Retinal pigment epithelial cell (primary cell): Measurements from ENCODE around the gene CFDP1.
A peak's percentile ranks its signal among the peaks of the same experiment; 100 is the strongest.

Source experiments
- DNase-seq: peaks from one replicate; pipeline ENCODE4 v3.0.0-alpha.2; 2010; ENCODE audit warnings: low read depth
- H3K4me3 ChIP-seq: 2 replicates; pipeline ENCODE4 v1.5.1; 2011; ENCODE audit warnings: mild to moderate bottlenecking, low read length, control low read depth, moderate library complexity
- TF ChIP-seq, protein P1 (sequence below): conservative IDR thresholded peaks from 2 replicates; pipeline ENCODE4 v1.5.1; 2011; ENCODE audit warnings: low read depth, low read length, control low read depth, inconsistent platforms

Gene CFDP1

DNA sequence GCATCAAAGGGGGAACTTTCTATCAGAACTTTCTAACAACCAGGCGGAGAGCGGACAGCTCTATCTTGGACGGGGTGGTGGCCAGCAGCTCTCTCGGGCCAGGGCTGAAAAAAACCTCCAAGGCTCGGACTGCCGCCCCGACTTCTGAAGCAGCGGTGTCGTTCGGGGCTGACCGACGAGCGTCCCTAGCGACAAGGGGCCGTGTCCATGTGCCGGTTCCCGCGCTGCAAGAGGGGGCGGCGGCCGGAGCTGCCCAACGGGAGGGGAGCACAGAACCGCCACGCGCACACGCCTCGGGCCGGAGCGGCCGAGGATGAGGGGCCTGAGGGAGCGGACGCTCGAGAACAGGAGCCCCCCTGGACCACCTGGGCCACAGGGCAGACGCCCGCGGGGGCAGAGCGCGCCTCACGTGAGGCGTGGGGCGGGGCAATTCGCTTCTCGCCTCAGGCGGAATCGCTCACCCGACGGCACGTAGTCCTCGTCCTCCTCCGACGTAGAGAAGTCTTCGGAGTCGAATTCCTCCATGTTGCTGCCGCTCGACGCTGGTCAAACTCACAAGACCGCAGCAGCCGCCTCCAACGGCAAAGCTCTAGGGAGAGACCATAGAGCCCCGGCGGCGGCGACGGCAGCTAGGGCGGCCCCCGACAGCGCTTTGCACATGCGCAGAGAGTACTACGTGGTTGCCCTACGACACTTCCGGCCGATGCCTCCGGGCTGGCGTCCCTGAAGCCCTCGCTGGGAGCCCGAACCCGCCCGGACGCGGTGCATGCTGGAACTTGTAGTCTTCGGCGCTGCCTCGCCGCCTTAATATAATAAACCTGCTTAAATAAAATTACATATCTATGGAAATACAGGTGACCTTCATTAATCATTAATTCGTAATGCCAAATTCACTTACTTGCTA, at the start of gene CFDP1:
TSS of gene CFDP1 (minus strand) at position 676 of the 904 bp plus-strand sequence. CDS start at position 525, 151 bp downstream.
- no peak for DNase-seq
- TF ChIP-seq, protein P1, sequence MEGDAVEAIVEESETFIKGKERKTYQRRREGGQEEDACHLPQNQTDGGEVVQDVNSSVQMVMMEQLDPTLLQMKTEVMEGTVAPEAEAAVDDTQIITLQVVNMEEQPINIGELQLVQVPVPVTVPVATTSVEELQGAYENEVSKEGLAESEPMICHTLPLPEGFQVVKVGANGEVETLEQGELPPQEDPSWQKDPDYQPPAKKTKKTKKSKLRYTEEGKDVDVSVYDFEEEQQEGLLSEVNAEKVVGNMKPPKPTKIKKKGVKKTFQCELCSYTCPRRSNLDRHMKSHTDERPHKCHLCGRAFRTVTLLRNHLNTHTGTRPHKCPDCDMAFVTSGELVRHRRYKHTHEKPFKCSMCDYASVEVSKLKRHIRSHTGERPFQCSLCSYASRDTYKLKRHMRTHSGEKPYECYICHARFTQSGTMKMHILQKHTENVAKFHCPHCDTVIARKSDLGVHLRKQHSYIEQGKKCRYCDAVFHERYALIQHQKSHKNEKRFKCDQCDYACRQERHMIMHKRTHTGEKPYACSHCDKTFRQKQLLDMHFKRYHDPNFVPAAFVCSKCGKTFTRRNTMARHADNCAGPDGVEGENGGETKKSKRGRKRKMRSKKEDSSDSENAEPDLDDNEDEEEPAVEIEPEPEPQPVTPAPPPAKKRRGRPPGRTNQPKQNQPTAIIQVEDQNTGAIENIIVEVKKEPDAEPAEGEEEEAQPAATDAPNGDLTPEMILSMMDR, result no peak
- H3K4me3 ChIP-seq, result peak within 1 kb of the TSS; percentile 75

DNA sequence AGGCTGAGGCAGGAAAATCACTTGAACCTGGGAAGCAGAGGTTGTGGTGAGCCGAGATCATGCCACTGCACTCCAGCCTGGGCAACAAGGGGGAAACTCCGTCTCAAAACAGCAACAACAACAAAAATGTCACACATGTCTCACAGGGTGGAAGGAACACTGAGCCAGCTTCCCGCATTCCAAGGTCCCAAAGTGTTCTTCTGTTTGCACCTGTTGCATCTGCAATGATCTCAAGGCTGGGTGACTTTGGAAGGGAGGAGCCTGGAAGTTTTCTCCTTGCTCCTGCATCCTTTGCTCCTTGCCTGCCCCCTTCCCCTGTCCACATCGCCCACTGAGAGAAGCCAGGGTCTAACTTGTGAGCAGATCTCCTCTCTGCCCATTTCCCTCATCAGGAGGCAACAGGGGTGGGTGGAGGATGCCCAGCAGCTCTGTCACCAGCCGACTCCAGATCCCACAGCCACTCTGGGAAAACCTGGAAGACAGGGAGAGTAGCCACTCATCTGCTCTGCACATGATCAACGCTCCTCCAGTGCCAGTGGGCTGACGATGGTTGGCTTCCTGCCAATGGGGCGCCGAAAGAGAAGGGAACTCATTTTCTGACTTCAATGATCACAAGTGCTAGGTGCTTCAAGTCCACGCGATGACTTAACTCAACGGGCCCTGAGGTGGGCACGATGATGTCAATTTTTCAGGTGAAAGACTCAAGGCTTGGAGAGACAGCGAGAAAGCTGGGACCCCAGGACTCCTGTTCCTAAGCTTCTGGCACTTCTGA, 49.3 kb upstream of the CFDP1 start:
- H3K4me3 ChIP-seq, result no peak overlapping the region
- no peak for DNase-seq
- TF ChIP-seq, protein P1, result no peak

DNA sequence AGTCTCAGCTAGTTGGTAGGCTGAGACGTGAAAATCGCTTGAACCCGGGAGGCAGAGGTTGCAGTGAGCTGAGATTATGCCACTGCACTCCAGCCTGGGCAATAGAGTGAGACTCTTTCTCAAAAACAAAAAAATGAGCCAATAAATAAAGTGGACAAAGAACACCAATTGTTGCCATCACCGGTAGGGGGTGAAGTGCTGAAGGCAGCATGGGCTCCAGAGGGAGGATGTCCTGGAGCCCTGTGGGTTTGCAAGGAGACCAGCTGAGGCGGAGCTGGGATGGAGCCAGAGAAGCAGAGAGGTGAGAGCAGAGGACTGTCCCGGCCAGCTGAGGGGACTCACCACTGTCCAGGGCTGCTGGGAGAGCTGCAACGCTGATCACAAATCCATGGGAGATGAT, 48.2 kb upstream of the CFDP1 start:
- DNase-seq, result no peak
- H3K4me3 ChIP-seq, result no peak overlapping the region
- TF ChIP-seq, protein P1, result no peak

DNA sequence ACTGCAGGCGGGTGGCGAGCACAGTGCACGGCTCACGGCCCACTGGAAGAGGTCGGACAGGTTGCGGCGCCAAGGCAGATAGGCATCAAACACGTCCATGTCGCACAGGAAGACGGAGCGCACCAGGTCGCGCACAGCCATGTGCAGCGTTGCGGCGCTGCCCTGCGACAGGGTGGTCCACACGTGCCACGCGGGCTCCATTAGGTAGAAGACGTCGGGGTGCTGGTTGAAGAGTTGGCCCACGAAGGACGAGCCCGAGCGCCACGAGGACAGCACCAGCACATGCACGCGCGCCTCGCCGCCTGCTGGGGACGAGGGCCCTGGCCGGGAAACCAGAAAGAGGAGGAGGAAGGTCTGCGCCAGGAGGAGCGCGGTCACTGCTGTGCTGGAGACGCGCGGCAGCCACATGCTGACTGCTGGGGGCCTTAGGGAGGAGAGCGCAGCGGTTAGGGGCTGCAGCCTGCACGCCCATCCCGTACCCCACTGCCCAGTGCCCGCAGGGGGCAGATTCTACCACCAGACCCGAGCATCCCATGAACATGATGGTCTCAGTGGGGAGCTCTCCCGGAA, 46.2 kb upstream of the CFDP1 start:
- TF ChIP-seq, protein P1, result no peak
- DNase-seq, result no peak
- no peak overlapping the region for H3K4me3 ChIP-seq

DNA sequence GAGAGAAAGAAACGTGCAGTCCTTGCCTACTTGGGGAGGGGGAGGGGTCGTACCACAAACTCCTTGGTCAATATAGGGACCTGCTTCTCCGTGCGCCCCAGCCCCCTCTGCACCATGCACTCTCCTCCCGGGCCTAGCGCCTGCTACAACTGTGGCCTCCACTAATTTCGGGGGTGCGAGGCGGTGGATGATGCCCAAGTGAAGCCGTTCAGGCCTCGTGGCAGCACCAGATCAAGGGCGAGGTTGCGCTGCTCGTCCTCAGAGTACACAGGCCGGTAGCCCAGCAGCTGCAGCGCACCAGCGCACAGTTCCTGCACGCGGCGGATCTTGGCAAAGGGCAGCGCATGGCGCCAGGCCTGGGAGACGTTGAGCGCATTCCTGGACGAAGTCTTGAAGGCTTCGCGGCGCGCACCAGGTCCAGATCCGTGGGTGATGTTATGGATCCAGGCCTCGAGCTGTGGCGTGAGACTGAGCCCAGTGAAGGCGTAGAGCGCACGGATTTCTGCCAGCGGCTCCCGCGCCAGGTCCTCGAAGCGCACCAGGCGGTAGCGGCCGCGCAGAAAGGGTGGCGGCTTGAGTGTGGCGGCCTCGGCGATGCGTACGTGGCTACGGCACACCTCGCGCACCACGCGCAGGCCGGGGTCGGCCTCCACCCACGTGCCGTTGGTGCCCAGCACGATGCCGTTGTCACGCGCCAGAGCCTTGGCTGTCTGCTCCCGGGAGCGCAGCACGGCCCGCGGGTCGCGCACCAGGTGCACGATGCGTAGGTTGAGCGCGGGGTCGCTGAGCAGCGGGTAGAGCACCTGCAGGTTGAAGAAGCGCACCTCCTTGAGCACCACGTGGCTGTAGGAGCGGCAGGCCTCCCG, 45.4 kb upstream of the CFDP1 start:
- TF ChIP-seq, protein P1, result no peak
- no peak for DNase-seq

DNA sequence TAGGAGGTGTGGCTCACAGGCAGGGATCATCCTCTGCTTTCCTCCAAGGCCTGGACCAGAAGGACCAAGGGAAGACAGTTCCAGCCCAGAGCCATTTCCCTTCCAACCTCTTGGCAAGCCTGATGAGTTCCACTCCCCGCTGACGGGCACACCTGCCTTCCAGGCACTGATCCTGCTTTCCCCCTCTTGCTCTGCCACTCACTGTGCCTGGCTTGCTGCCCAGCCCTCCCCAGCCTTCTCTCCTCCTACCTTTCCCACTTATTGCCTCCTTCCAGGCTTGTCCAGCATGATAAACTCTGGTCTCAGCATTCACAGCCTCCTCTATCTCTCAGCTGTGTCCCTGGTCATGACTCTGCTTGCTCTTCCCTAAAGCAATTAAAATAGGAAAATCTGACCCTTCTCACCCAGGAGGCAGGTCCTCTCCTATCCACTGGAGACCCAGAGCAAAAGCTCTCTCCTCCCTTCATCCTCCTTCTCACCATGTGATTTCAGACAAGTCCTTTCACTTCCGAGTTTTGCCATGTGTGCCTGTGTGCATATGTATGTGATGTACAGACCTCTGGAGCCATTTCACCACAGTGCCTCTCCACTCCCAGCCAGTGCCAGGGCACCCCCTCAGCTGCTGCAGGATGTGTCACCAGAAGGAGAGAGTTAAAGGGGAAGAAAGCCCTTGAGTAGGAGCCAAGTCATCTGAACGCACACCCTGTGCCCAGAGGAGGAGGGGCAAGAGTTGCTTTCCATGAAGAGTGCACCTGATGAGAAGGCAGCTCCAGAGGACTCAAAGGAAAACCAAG, 44.6 kb upstream of the CFDP1 start:
- TF ChIP-seq, protein P1, result no peak
- no peak for DNase-seq
- H3K4me3 ChIP-seq, result no peak overlapping the region

More for the DNA sequence above, 45.4 kb upstream of the CFDP1 start:
- no peak overlapping the region for H3K4me3 ChIP-seq
